Measurements from ENCODE around the gene HES6. TPM values are rescaled to one million over a fixed set of nuclear protein-coding genes. Genes with fewer than 3 reads are reported as not detected.
A peak's percentile ranks its signal among the peaks of the same experiment; 100 is the strongest.

HES6 gene
- 3.7 TPM for polyA plus RNA-seq (ENCODE audit: insufficient read length)
- long read RNA-seq, donor 1, transcript HES6-201 (4 exons, 1,454 nt): major isoform, 6 of 7 reads
- long read RNA-seq, donor 1, partial matches to known transcripts: 0 of 7 reads
- long read RNA-seq, donor 1, other reads (novel, unspliced or antisense): 0 of 7 reads
- long read RNA-seq, donor 2, partial matches to known transcripts: 0 of 6 reads
- long read RNA-seq, donor 2, other reads (novel, unspliced or antisense): 0 of 6 reads
- long read RNA-seq, donor 3, partial matches to known transcripts: 0 of 2 reads
- long read RNA-seq, donor 3, other reads (novel, unspliced or antisense): 0 of 2 reads
- long read RNA-seq, donor 4: 0 reads
- long read RNA-seq, donor 5, transcript HES6-203 (3 exons, 1,600 nt): minor isoform, 5 of 11 reads
- long read RNA-seq, donor 5, transcript HES6-201 (4 exons, 1,454 nt): major isoform, 6 of 11 reads
- long read RNA-seq, donor 5, partial matches to known transcripts: 0 of 11 reads
- long read RNA-seq, donor 5, other reads (novel, unspliced or antisense): 0 of 11 reads
- long read RNA-seq, donor 6, partial matches to known transcripts: 0 of 4 reads
- long read RNA-seq, donor 6, other reads (novel, unspliced or antisense): 0 of 4 reads
- long read RNA-seq, donor 7, transcript HES6-203 (3 exons, 1,600 nt): major isoform, 6 of 9 reads
- long read RNA-seq, donor 7, partial matches to known transcripts: 0 of 9 reads
- long read RNA-seq, donor 7, other reads (novel, unspliced or antisense): 0 of 9 reads
- long read RNA-seq, donor 8, partial matches to known transcripts: 0 of 3 reads
- long read RNA-seq, donor 8, other reads (novel, unspliced or antisense): 0 of 3 reads

DNA sequence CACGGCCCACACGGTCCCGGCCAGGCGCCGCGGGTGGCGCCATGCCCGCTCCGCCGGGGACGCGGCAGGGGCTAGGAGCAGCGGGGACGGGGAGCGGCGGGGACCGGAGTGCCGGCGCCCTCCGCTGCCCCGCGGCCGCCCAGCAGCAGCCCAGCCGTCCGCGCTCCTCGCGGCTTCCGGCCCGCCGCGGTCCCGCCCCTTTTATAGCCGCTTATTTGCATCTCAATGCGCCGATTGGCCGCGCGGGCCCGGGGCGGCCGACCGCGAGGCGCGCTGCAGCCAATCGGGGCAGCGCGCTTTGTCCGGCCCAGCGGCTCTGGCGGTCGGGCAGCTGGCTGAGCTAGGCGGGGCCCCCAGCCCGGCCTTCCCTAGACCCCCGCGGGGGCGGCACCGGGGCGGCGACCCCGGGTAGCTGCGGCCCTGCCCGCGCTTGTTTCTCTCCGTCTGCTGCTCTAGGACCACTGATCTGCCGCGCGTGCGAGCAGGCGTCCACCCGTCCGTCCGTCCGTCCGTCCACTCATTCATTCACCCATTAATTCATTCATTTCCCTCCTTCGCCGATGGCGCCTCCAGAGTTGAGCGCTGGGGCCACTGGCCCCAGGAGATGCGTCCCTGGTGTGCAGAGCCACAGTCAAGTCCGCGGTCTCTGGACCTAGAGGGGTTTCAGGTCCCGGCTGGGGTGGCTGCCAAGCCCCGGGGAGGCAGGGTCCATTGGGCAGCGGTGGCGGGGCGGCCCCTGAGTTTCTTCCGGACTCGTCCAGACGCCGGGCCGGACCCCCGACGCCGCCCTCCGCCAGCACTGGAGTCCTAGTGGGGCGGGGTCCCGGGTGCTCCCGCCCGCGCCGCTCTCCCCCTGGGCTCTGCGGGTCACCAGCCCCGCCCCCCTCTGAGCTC lies at the start of gene HES6:
Gene HES6, minus strand, starts transcription at position 176 of the 894 bp plus-strand sequence. Its CDS starts 133 bp downstream, at position 43.
- DNase-seq: peak; percentile 90

GRCh38 chr2:238289574-238289973 lies 49.7 kb upstream of the HES6 start:
- no peak for DNase-seq

- peak; percentile 99 for DNase-seq
Measured at GRCh38 chr2:238288650-238289573, 49.1 kb upstream of the HES6 start.

- DNase-seq: no peak
Measured at GRCh38 chr2:238287737-238288649, 48.2 kb upstream of the HES6 start, which contains the start of gene PER2. Gene PER2, minus strand, starts transcription at chr2:238288610. Its CDS starts 10,674 bp downstream, at chr2:238277936.

DNA sequence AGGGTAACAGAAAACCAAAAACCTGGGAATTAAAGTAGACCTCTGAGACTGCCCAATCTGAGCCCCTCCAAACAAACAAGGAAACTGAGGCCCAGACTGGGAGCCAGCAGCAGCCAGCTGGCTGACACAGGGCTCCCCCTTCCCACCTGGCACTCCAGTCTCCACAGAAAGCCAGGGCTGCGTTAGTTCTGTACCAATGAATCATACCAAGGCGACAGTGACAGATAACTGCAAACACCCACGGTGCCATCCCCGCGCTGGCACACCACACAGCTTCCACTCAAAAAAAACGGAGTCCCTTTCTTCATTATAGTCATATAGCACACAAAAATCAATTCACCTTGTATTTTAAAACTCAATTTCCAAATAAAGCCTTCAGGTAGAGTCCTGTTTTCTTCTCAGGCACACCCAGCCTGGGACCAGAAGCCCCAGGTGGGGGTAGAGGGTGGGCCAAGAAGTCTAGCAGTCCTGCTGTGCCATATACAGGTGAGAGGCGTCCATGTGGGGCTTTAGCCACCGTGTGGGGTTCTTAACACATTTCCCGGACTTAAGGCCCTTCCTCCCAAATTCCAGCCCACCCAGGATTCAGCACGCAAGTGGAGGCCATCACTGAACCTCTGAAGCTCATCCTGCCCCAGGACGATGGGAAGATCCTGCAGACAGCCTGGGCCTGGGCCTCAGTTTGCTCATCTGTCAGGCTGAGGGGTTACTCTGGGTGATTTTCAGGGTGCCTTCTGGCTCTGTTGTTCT lies 47.3 kb upstream of the HES6 start:
- no peak for DNase-seq

GRCh38 chr2:238286551-238286950 lies 46.7 kb upstream of the HES6 start:
- DNase-seq: no peak

DNA sequence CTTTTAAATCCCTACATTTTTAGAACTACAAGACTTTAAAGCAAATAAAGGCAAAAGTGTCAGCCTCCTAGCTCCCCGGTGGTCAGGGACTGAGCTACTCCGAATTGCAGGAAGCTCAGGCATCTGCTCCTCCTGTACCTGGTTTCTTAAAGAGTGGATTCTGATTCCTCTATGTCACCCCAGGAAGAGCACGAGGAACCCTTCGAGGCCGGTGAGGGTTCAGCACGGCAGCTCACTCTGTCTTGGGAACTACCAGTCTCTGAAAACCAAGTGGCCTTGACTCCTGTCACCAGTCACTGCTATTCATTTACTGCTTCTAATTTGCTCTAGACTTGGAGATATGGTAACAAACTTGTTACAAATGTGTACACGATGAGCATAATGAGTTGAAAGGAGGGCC lies 46.3 kb upstream of the HES6 start:
- no peak for DNase-seq

DNA sequence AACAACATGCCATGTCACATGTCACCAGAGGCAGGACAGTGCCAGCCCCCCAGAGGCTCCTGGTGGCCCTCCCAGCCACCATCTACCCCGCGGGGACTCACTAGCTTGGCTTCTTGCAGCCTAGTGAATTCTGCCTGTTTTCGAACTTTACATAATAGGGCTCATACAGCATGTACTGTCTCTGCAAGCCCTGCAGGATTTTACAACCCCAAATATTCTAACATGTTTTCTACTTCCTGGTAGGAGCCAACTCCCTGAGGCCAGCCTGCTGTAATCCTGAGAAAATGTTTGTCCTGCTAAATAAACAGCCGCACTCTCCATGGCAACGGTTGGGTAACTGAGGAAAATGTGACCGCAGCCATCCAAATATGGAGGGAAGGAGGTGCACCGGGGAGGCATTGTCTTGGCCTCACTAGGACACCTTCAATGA lies 45.8 kb upstream of the HES6 start:
- DNase-seq: no peak

GRCh38 chr2:238284802-238285515 lies 45.1 kb upstream of the HES6 start:
- no peak for DNase-seq

GRCh38 chr2:238282861-238283738 lies 43.3 kb upstream of the HES6 start:
- DNase-seq: no peak

- DNase-seq: no peak
Measured at GRCh38 chr2:238281826-238282480, 42.1 kb upstream of the HES6 start.

- DNase-seq: no peak
Measured at GRCh38 chr2:238280083-238280825, 40.4 kb upstream of the HES6 start.

- no peak for DNase-seq
Measured at GRCh38 chr2:238279324-238279682, 39.5 kb upstream of the HES6 start.

DNA sequence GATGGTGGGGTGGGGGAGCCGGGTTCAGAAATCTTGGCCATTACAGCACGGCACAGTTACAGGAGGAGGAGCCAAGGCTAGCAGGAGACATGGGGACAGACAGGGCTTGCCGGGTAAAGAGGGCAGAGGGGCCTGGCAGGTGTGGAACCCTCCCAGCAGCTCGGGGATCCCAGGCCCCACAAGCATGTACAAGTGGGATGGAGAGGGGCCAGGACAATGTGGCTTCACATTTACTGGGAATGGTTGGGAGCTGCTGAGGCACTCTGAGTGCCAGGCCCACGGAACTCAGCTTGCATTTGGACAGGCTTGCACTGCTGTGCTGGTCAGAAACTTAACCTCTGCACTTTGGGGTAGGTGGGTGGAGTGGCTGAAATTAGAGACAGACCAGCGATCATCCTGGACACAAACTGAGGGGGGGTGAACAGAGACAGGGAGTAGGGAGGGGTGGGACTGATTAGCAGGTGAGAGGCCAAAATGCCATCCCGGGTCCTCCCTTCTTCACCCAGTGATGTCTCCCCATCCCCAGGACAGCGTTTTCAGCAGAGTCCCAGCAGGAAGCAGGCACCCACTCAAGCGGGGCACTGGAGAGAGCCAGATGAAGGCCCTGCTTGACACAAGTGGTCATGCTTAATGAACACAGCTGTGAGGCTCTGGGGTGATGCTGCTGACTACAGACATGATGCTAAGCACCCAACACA lies 38.9 kb upstream of the HES6 start:
- no peak for DNase-seq

DNA sequence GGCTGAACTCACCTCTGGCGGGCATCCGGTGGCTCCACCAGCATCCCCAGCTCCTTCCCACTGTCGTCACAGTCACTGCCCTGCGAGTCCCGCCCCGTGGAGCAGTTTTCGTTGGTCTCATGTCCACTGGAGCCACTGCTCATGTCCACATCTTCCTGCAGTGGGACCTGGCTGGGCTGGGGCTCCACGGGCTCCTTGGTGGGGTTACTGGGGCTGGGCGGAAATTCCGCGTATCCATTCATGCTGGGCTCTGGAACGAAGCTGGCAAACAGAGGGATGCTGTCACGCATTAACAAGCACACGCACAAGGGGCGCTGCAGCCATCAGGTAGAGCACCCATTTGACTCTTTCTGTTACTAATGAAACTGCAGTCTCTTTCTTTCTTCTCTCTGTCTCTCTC lies 37.9 kb upstream of the HES6 start:
- no peak for DNase-seq
